Right lobe of liver (tissue), 6 donors: ENCODE measurements around the gene OVCH2. TPM values are rescaled to one million over a fixed set of nuclear protein-coding genes. Genes with fewer than 3 reads are reported as not detected.

Experiments
- ATAC-seq, 4 donors: fragments of 200-7000 bp; cut with Tn5 transposase; one replicate each; pipeline ENCODE4 v1.9.1; 2020; ENCODE audit warnings: mild to moderate bottlenecking in 4 of 4, moderate library complexity in 4 of 4
- DNase-seq, 3 donors: peaks; one replicate each; pipeline ENCODE4 v3.0.0-alpha.2; 2020
- H3K27ac ChIP-seq, 3 donors: fragments of 200-600 bp; one replicate each; pipeline ENCODE4 v1.8.0; 2022
- H3K27me3 ChIP-seq, 2 donors: fragments of 200-600 bp; one replicate each; pipeline ENCODE4 v1.8.0; 2022
- H3K36me3 ChIP-seq, 4 donors: fragments of 200-600 bp; sonication (generic) in 1 of 4; one replicate each; pipeline versions ENCODE4 v1.5.1 to v1.8.0; 2017 to 2022; ENCODE audit warnings: control low read depth in 1 of 4
- H3K4me1 ChIP-seq, 4 donors: fragments of 200-600 bp; sonication (generic) in 1 of 4; one replicate each; pipeline versions ENCODE4 v1.5.1 to v1.8.0; 2017 to 2022; ENCODE audit warnings: control low read depth in 1 of 4
- H3K4me3 ChIP-seq, 3 donors: fragments of 200-600 bp; one replicate each; pipeline ENCODE4 v1.8.0; 2022
- H3K9me3 ChIP-seq, 4 donors: fragments of 200-600 bp; sonication (generic) in 1 of 4; one replicate each; pipeline versions ENCODE4 v1.5.1 to v1.8.0; 2017 to 2022; ENCODE audit warnings: control low read depth in 1 of 4
- CTCF ChIP-seq, 4 donors: fragments of 200-600 bp in 3 of 4; fragments of 450-650 bp in 1 of 4; IDR thresholded peaks; one replicate each; pipeline versions ENCODE4 v1.5.1 to v1.8.0; 2016 to 2022; ENCODE audit warnings: antibody characterized with exemption in 4 of 4, mild to moderate bottlenecking in 2 of 4
- POLR2A ChIP-seq: fragments of 450-650 bp; IDR thresholded peaks from one replicate; pipeline ENCODE4 v1.6.1; 2017; ENCODE audit warnings: antibody characterized with exemption, mild to moderate bottlenecking
- WGBS: methylation state at CpG from one replicate; pipeline ENCODE4 v1.1.6; 2018; ENCODE audit warnings: low coverage, low lambda C conversion rate; ENCODE audit not compliant: insufficient coverage; ENCODE audit errors: missing lambda C conversion rate; 5-methylcytosine and 5-hydroxymethylcytosine counted together
- intact Hi-C, 2 donors: fragments of 100-400 bp; cut with DNase I; formaldehyde crosslinking; loops; one replicate each; pipeline versions ENCODE4 v1.11.2 to v1.14.1; 2022
- total RNA-seq, 6 experiments: library from RNA; depleted of rRNA in 2 of 6; stranded (reverse); fragments of >200 nt in 2 of 6; fragmentation: NEBNext Ultra II Directional in 3 of 6; extraction: Animal tissue kit (Norgen Biotek cat#: 25700) in 3 of 6; gene quantifications; one replicate each; pipeline versions ENCODE4 v1.1.0 to v1.2.4, GENCODE V29; 2016 to 2023
- donor health status: DM: no; HTN: yes; CAD: no.
- donor health status: DM: no; HTN: no; CAD: no.
- donor health status: DM: no; HTN: no; CAD: no.
- donor health status: DM: no; HTN: yes; CAD: no.
- donor health status: DM: no; HTN: yes; CAD: no.

Gene OVCH2
- total RNA-seq, 6 experiments from 2014 or later, result not detected

DNA sequence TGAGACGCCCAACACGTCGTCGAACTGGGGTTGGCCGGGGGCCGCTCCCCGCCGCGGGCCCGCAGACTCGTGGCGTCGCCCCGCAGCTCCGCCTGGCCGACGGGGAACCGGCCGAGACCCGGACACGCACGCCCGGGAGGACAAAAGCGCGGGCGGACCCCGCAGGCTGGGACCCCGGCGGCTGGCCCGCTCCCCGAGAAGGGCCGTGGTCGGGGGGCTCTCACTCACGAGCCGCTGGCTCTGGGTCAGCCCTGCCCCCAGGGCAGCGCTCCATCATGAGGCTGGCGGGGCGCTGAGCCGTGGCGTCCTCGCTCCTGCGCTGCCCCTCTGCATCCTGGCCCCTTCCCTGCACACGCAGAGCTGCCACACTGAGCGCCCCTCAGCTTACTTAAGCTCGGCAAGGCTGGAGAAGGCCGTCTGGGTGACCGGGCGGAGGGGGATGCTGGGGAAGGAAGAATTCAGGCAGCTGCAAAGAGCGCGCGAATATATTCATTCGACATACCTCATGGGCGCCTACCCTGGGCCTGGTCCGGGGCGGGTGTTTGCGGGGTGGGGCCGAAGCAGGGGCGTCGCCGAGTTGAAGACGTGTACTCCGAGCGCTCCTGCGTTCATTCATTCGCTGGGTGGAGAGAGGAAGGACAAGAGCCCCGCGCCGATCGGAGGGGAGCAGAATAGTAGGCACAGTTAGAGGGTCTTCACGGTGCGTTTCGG, 32.4 kb downstream of the OVCH2 start:
- WGBS, result 24% methylated on average over 16 of the region's 72 CpGs
- intact Hi-C loops, result no loop called here
- Histone ChIP-seq H3K4me3 (peak overlapping the region; percentile 43 to 54 (median 52)), H3K36me3 (no peaks in the 10 kb centered on the region), H3K4me1 (peaks cover 0 to 9% (median 3%) of the 10 kb centered on the region in 4 donors), H3K9me3 (no peaks in the 10 kb centered on the region), H3K27me3 (no peaks in the 10 kb centered on the region), H3K27ac (peak overlapping the region in 1 of 3 donors; percentile 31)
- no peak for DNase-seq
- TF ChIP-seq POLR2A, result no peak
- TF ChIP-seq CTCF (IDR thresholded peaks at IDR 0.05), result no peak
- ATAC-seq, result peak in 3 of 4 donors; percentile 1 to 21 (median 8)

- no peaks in the 10 kb centered on the region for H3K36me3 ChIP-seq
- peak; percentile 81 to 94 (median 90) for ATAC-seq
- intact Hi-C loops, result no loop called here
- TF ChIP-seq POLR2A (peak; percentile 29), CTCF (IDR thresholded peaks at IDR 0.05) (no peak)
- H3K27ac ChIP-seq, result peak within 1 kb of the TSS in 1 of 3 donors; percentile 31
- H3K4me1 ChIP-seq, result peaks cover 0 to 9% (median 3%) of the 10 kb centered on the region in 4 donors
- no peaks in the 10 kb centered on the region for H3K27me3 ChIP-seq
- peak in 2 of 3 donors; percentile 83 to 85 for DNase-seq
- no peaks in the 10 kb centered on the region for H3K9me3 ChIP-seq
- H3K4me3 ChIP-seq, result peak within 1 kb of the TSS; percentile 43 to 54 (median 52)
- WGBS, result 1% methylated on average over 14 of the region's 40 CpGs
Observed at GRCh38 chr11:7672960-7673723, 33.1 kb downstream of the OVCH2 start, which contains the start of gene CYB5R2. TSS of gene CYB5R2 (minus strand) at chr11:7673500. CDS start at chr11:7672825, 675 bp downstream.

- H3K4me3 ChIP-seq, result no peak overlapping the region
- ATAC-seq (peak; percentile 48 to 82 (median 71)), DNase-seq (peak; percentile 48 to 85 (median 77))
- no peak overlapping the region for H3K27ac ChIP-seq
- H3K9me3 ChIP-seq, result no peaks in the 10 kb centered on the region
- no peak for TF ChIP-seq CTCF (IDR thresholded peaks at IDR 0.05)
- no peak for TF ChIP-seq POLR2A
- WGBS, result 44% methylated on average over 4 of the region's 16 CpGs
- H3K36me3 ChIP-seq, result peaks cover 0 to under 1% (median under 1%) of the 10 kb centered on the region in 4 donors
- H3K27me3 ChIP-seq, result no peaks in the 10 kb centered on the region
- intact Hi-C loops, result no loop called here
- H3K4me1 ChIP-seq, result peaks cover 0 to 9% (median 3%) of the 10 kb centered on the region in 4 donors
Observed at GRCh38 chr11:7672276-7672959, 33.9 kb downstream of the OVCH2 start.

DNA sequence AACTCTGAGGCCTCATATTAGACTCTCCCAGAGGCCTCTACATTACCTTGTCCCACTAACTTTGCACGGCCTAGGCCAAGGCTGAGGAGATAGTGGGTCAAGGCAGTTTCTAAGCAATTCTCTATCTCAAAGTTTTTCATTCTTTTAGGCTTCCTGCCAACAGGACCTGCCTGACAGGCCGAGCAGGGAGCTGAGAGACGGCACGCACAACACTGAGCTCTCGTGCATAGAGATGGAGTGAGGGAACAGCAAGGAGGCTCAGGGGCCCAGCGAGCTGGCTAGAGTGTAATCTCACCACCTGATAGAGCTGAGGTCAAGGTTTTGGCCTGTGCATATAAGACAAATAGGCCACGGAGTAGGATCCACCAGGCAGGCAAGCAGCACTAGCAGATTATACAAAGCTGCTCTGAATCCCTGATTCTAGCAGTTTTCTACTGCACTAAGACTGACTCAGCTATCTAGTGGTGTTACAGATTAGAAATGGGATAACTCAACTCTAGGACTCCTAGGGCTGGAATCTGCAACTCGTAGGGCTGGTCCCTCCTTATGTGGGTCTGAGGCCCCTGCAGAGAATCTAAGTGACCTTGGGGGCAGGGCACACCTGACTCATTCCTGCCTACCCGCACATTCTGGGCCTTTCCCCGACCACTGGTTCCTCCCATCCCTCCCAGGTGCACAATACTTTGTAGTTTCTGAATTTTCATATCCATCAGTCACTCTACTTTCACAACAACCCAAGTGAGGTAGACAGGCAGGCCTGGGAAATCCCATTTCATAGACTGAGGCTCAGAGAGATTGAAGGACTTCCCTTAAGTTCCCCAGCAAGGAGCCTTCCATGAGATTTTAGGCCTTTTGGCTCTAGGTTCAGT, 34.7 kb downstream of the OVCH2 start:
- Histone ChIP-seq H3K27me3 (no peaks in the 10 kb centered on the region), H3K27ac (no peak overlapping the region), H3K36me3 (peaks cover 0 to 9% (median 2%) of the 10 kb centered on the region in 4 donors), H3K4me3 (no peak overlapping the region), H3K9me3 (no peaks in the 10 kb centered on the region), H3K4me1 (peaks cover 0 to 9% (median 3%) of the 10 kb centered on the region in 4 donors)
- WGBS, result 81% methylated on average over 8 of the region's 10 CpGs
- intact Hi-C loops, result no loop called here
- ATAC-seq, result no peak
- DNase-seq, result no peak
- TF ChIP-seq POLR2A, result no peak
- TF ChIP-seq CTCF (IDR thresholded peaks at IDR 0.05), result no peak
